Prostate gland (tissue), 2 donors: ENCODE measurements around the gene SLC24A3. TPM values are rescaled to one million over a fixed set of nuclear protein-coding genes. Genes with fewer than 3 reads are reported as not detected.

ENCODE experiments used
- DNase-seq: peaks from one replicate; pipeline ENCODE4 v3.0.0-alpha.2; 2019; ENCODE audit warnings: low spot score
- H3K27ac ChIP-seq, 2 donors: fragments of 200-600 bp; sonication (generic); 2 replicates each; pipeline ENCODE4 v1.5.1; 2017 to 2019
- H3K27me3 ChIP-seq: fragments of 200-600 bp; sonication (generic); replicated peaks from 2 replicates; pipeline ENCODE4 v1.5.1; 2019; ENCODE audit not compliant: insufficient read depth
- H3K36me3 ChIP-seq, 2 donors: fragments of 200-600 bp; sonication (generic); 1 replicate in 1 of 2; 2 replicates in 1 of 2; pipeline versions ENCODE4 v1.5.1 to v1.8.1; 2017 to 2019
- H3K4me1 ChIP-seq: fragments of 200-600 bp; sonication (generic); replicated peaks from 2 replicates; pipeline ENCODE4 v1.5.1; 2019
- H3K4me3 ChIP-seq, 2 donors: fragments of 200-600 bp; sonication (generic); 2 replicates each; pipeline ENCODE4 v1.5.1; 2017 to 2019
- H3K9me3 ChIP-seq: fragments of 200-600 bp; sonication (generic); 2 replicates; pipeline ENCODE4 v1.5.1; 2017
- POLR2A ChIP-seq: fragments of 450-650 bp; IDR thresholded peaks from one replicate; pipeline ENCODE4 v1.6.1; 2016; ENCODE audit warnings: antibody characterized with exemption, mild to moderate bottlenecking
- POLR2AphosphoS5 ChIP-seq: sonication (generic); formaldehyde crosslinking; IDR thresholded peaks from one replicate; pipeline ENCODE4 v1.6.1; 2017; ENCODE audit warnings: antibody characterized with exemption
- WGBS: methylation state at CpG from one replicate; pipeline ENCODE4 v1.1.5; 2018; 5-methylcytosine and 5-hydroxymethylcytosine counted together
- intact Hi-C: fragments of 100-400 bp; cut with DNase I; formaldehyde crosslinking; loops from one replicate; pipeline ENCODE4 v1.14.2; 2022
- total RNA-seq, 2 donors: library from RNA; depleted of rRNA; stranded (reverse); fragments of >200 nt; gene quantifications; one replicate each; pipeline ENCODE4 v1.1.0, GENCODE V29; 2016
- TF ChIP-seq, protein P1 (sequence below), 4 experiments: fragments of 200-600 bp in 2 of 4; fragments of 450-650 bp in 2 of 4; sonication (generic) in 2 of 4; IDR thresholded peaks; 1 replicate in 3 of 4; 2 replicates in 1 of 4; pipeline ENCODE4 v1.5.1; 2016 to 2019; ENCODE audit warnings: antibody characterized with exemption in 4 of 4, mild to moderate bottlenecking in 2 of 4, moderate library complexity in 2 of 4

The SLC24A3 gene
- total RNA-seq, 2 donors from 2014 or later = 4.6 to 8.0 TPM

DNA sequence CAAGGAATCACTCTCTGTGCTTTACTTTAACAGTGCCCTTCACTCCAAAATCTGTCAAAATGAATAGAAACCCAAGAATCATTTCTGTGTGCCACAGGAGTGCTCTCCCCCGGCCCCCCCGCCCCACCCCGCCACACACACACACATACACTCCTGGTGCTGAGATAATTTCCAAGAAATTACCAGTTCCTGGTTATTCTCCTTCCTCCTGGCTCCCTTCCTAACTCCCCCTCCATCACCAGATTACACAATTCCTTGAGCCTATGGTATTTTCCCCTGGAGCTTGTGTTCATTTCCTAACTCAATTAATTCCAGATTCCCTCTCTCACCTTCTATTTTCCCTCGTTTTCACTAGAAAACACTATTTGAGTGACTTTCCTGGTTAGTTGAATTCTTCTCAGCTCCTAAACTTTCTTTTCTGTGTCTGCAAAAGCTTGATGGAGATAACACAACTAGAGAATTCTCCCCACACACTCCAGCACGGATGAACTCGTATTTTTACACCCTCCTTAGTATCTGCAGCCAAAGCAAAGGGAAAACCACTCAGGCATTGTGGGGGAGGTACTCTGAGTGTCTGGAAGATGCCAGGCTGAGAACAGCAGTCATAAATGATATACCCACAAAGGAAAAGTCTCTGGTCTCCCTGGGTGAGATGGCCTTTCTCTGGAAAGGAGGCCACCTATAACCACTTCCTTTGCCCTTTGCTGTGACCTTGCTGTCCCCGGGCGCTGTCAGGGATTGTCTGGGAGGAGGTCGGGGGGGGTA is 1.9 kb upstream of the SLC24A3 start:
- H3K27me3 ChIP-seq = no peaks in the 10 kb centered on the region
- TF ChIP-seq POLR2AphosphoS5 = no peak
- no peak for TF ChIP-seq POLR2A
- TF ChIP-seq, protein P1, sequence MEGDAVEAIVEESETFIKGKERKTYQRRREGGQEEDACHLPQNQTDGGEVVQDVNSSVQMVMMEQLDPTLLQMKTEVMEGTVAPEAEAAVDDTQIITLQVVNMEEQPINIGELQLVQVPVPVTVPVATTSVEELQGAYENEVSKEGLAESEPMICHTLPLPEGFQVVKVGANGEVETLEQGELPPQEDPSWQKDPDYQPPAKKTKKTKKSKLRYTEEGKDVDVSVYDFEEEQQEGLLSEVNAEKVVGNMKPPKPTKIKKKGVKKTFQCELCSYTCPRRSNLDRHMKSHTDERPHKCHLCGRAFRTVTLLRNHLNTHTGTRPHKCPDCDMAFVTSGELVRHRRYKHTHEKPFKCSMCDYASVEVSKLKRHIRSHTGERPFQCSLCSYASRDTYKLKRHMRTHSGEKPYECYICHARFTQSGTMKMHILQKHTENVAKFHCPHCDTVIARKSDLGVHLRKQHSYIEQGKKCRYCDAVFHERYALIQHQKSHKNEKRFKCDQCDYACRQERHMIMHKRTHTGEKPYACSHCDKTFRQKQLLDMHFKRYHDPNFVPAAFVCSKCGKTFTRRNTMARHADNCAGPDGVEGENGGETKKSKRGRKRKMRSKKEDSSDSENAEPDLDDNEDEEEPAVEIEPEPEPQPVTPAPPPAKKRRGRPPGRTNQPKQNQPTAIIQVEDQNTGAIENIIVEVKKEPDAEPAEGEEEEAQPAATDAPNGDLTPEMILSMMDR (IDR thresholded peaks at IDR 0.05) = no peak
- H3K36me3 ChIP-seq = no peaks in the 10 kb centered on the region
- no peaks in the 10 kb centered on the region for H3K9me3 ChIP-seq
- intact Hi-C loops = loop anchor here (5.0 to 10.0 kb wide), 3 partner anchors 64 to 303 kb away; no protein-coding TSS in a partner anchor
- no peak overlapping the region for H3K27ac ChIP-seq
- H3K4me3 ChIP-seq = no peak overlapping the region
- 64% methylated on average over 9 of the region's 9 CpGs for WGBS
- H3K4me1 ChIP-seq = no peaks in the 10 kb centered on the region
- DNase-seq = no peak

DNA sequence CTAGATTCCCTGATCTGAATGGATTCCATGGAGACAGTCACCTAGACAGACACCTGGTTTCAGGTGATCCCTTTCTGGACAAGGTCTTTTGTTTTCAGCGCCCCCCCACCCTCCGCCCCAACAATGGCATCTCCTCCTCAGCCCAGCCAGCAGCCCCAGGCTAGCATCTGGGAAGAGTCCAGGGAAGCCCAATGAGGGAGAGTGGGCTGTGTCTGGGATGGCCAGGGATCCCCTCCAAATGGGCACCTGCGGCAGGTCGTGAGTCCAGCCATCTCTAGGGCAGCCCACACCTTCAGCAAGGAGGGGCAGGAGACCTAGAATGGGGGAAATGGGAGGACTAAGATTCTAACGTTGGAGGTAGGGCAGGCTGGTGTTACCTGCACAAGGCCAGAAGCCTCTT is 1.2 kb upstream of the SLC24A3 start:
- intact Hi-C loops = loop anchor here (5.0 to 10.0 kb wide), 3 partner anchors 64 to 304 kb away; no protein-coding TSS in a partner anchor
- no peak for DNase-seq
- no peaks in the 10 kb centered on the region for H3K36me3 ChIP-seq
- H3K27me3 ChIP-seq = no peaks in the 10 kb centered on the region
- no peak overlapping the region for H3K4me3 ChIP-seq
- H3K4me1 ChIP-seq = no peaks in the 10 kb centered on the region
- no peaks in the 10 kb centered on the region for H3K9me3 ChIP-seq
- WGBS = 55% methylated on average over 5 of the region's 5 CpGs
- H3K27ac ChIP-seq = no peak overlapping the region
- TF ChIP-seq POLR2A (no peak), POLR2AphosphoS5 (no peak)
- TF ChIP-seq, protein P1 (IDR thresholded peaks at IDR 0.05) = no peak

DNA sequence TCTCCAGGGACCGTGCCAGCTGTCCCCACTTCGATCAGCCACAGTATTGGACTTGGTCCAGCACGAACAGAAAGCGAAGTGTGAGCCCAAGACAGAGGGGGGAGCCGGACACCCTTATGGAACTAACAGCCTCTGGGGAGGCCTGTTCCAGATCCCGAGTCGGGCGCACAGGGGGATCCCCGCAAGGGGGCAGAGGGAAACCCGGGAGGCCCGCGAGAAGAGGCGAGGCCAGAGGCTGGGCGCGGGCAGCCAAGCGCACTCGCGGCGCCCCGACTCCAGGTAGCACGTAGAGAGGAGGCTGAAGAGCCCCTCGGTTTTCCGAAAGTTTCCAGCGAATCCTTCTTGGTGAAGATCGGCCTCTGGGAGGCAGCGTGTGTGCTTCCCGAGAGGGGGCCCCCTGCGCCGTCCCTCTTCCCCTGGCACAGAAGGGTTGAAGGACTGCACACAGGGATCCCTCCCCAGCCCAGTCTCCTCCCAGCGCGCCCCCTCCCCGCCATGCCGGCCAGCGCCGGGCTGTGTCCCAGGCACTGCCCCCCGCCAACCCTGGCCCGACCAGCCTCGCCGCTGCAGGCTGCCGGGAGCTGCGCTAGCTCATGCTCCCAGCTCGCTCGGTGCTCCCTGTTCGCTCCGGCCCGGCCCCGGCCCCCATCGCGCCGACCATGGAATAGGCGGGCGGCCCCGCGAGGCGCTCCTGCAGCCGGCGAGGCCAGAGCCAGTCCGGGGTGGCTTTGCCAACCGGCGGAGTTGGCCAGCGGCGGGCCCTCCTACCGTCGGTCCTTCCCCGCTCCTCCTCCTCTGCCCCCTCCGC is 577 bp upstream of the SLC24A3 start:
- TF ChIP-seq POLR2A = no peak
- no peak for TF ChIP-seq POLR2AphosphoS5
- TF ChIP-seq, protein P1 (IDR thresholded peaks at IDR 0.05) = peak in 1 of 4 experiments; percentile 26
- intact Hi-C loops = loop anchor here (5.0 to 10.0 kb wide), 3 partner anchors 63 to 305 kb away; no protein-coding TSS in a partner anchor
- no peaks in the 10 kb centered on the region for H3K27me3 ChIP-seq

DNA sequence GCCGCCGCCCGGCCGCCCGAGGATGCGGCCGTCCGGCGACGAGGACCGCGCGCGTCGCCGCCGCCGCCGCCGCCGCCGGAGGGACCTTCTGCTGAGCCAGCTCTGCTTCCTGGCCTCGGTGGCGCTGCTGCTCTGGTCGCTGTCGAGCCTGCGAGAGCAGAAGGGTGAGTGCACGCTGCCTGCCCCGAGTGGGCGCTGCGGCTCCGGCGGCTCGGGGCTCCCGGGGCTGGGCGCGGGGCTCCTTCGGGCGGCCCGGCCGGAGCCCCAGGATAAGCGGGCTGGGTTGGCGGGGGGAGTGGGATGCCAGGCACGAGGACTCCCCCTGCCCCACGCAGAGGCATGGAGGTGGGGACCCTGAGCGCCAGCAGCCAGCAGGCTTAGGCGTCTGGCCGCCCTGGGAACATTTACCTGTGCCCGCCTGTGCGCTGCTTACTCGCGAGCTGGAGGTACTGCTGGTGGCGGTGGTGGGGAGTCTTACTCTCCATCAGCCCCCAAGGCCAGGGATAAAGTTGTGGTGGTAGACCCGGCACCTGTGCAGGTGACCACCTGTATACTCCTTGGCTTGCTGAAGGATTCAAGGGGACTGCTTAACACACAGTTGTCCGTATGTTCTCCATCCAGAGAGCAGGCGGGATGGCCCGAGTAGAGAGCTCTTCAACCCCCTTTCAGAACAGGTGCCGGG is 520 bp downstream of the SLC24A3 start:
- 3% methylated on average over 45 of the region's 58 CpGs for WGBS
- intact Hi-C loops = loop anchor here (5.0 to 10.0 kb wide), 3 partner anchors 62 to 306 kb away; no protein-coding TSS in a partner anchor
- no peaks in the 10 kb centered on the region for H3K9me3 ChIP-seq
- no peaks in the 10 kb centered on the region for H3K4me1 ChIP-seq
- TF ChIP-seq, protein P1 (IDR thresholded peaks at IDR 0.05) = peak in 3 of 4 experiments; percentile 22 to 63 (median 61)
- no peak for TF ChIP-seq POLR2A
- no peaks in the 10 kb centered on the region for H3K27me3 ChIP-seq
- peak; percentile 74 for DNase-seq
- no peaks in the 10 kb centered on the region for H3K36me3 ChIP-seq
- peak overlapping the region; percentile 62 to 64 for H3K27ac ChIP-seq
- H3K4me3 ChIP-seq = peak overlapping the region; percentile 44 to 45

More for the DNA sequence above, 577 bp upstream of the SLC24A3 start:
- DNase-seq = peak; percentile 20
- WGBS = 1% methylated on average over 52 of the region's 66 CpGs
- Histone ChIP-seq H3K4me1 (no peaks in the 10 kb centered on the region), H3K4me3 (peak overlapping the region; percentile 44 to 45), H3K36me3 (no peaks in the 10 kb centered on the region), H3K9me3 (no peaks in the 10 kb centered on the region), H3K27ac (peak overlapping the region; percentile 48 to 58)
